CD4-positive, alpha-beta T cell treated with Interleukin-6 at 100 ng/mL for 8 hours (primary cell): ENCODE data around the gene AUTS2.

Source experiments
- DNase-seq: peaks from one replicate; pipeline ENCODE4 v3.0.0-alpha.2; 2020; ENCODE audit warnings: mixed read lengths, low spot score

Gene AUTS2

GRCh38 chr7:70470746-70471145 is 872.5 kb downstream of the AUTS2 start:
- no peak for DNase-seq

- DNase-seq, result no peak
These were observed 874.4 kb downstream of the AUTS2 start for GRCh38 chr7:70472601-70473237.

GRCh38 chr7:70474639-70475234 is 876.5 kb downstream of the AUTS2 start:
- no peak for DNase-seq

GRCh38 chr7:70477036-70478010 is 879.0 kb downstream of the AUTS2 start:
- no peak for DNase-seq

GRCh38 chr7:70479153-70480021 is 881.1 kb downstream of the AUTS2 start:
- DNase-seq, result no peak

GRCh38 chr7:70480927-70481569 is 882.8 kb downstream of the AUTS2 start:
- DNase-seq, result no peak

- DNase-seq, result no peak
These were observed 883.4 kb downstream of the AUTS2 start for GRCh38 chr7:70481570-70482123.

- DNase-seq, result no peak
These were observed 886.0 kb downstream of the AUTS2 start for GRCh38 chr7:70484255-70484654.

GRCh38 chr7:70486977-70487376 is 888.7 kb downstream of the AUTS2 start:
- no peak for DNase-seq

GRCh38 chr7:70487428-70487827 is 889.2 kb downstream of the AUTS2 start:
- no peak for DNase-seq

GRCh38 chr7:70487886-70488285 is 889.6 kb downstream of the AUTS2 start:
- no peak for DNase-seq

- DNase-seq, result no peak
These were observed 891.5 kb downstream of the AUTS2 start for GRCh38 chr7:70489813-70490212.

- DNase-seq, result no peak
These were observed 894.4 kb downstream of the AUTS2 start for GRCh38 chr7:70492625-70493024.

- DNase-seq, result no peak
These were observed 896.2 kb downstream of the AUTS2 start for GRCh38 chr7:70494225-70495032.

- no peak for DNase-seq
These were observed 896.7 kb downstream of the AUTS2 start for GRCh38 chr7:70495033-70495376.

- no peak for DNase-seq
These were observed 899.5 kb downstream of the AUTS2 start for GRCh38 chr7:70497793-70498192.

GRCh38 chr7:70498232-70498992 is 900.1 kb downstream of the AUTS2 start:
- no peak for DNase-seq

GRCh38 chr7:70500261-70500660 is 902.0 kb downstream of the AUTS2 start:
- no peak for DNase-seq

- no peak for DNase-seq
These were observed 904.0 kb downstream of the AUTS2 start for GRCh38 chr7:70502117-70502863.
